GM19328 (cell line): Measurements from ENCODE around the gene LGR5.
"Not testable (repeated sequence)": the region's sequence is repeated elsewhere in the genome, so short reads cannot be mapped to it uniquely, and the experiment has no call there.

Experiments
- ATAC-seq: cut with Tn5 transposase; IDR thresholded peaks from one replicate; pipeline ENCODE4 v1.9.1; 2021; ENCODE audit warnings: mild to moderate bottlenecking, moderate library complexity; ENCODE audit not compliant: unreplicated experiment

LGR5 gene

GRCh38 chr12:71469258-71469750, 29.7 kb downstream of the LGR5 start:
- no peak for ATAC-seq

GRCh38 chr12:71472441-71472911, 32.9 kb downstream of the LGR5 start:
- no peak for ATAC-seq

- no peak for ATAC-seq
These were observed 35.2 kb downstream of the LGR5 start for GRCh38 chr12:71474791-71475190.

GRCh38 chr12:71475280-71475679, 35.7 kb downstream of the LGR5 start:
- ATAC-seq: no peak

- ATAC-seq: no peak
These were observed 36.9 kb downstream of the LGR5 start for GRCh38 chr12:71476513-71476912.

GRCh38 chr12:71477609-71478008, 38.0 kb downstream of the LGR5 start:
- ATAC-seq: no peak

- ATAC-seq: no peak
These were observed 38.7 kb downstream of the LGR5 start for GRCh38 chr12:71478270-71478669.

- no peak for ATAC-seq
These were observed 44.8 kb downstream of the LGR5 start for GRCh38 chr12:71484272-71484905.

- ATAC-seq: not testable (repeated sequence)
These were observed 51.2 kb downstream of the LGR5 start for GRCh38 chr12:71490844-71491243.

GRCh38 chr12:71492604-71493003, 53.0 kb downstream of the LGR5 start:
- no peak for ATAC-seq

GRCh38 chr12:71499834-71500233, 60.2 kb downstream of the LGR5 start:
- ATAC-seq: no peak

- ATAC-seq: no peak
These were observed 64.2 kb downstream of the LGR5 start for GRCh38 chr12:71503579-71504391.

GRCh38 chr12:71504476-71504875, 64.9 kb downstream of the LGR5 start:
- no peak for ATAC-seq

- ATAC-seq: no peak
These were observed 70.1 kb downstream of the LGR5 start for GRCh38 chr12:71509705-71510104.

GRCh38 chr12:71517145-71517846, 77.7 kb downstream of the LGR5 start:
- no peak for ATAC-seq

- no peak for ATAC-seq
These were observed 81.5 kb downstream of the LGR5 start for GRCh38 chr12:71521125-71521524.

- ATAC-seq: no peak
These were observed 85.0 kb downstream of the LGR5 start for GRCh38 chr12:71524626-71525025.

GRCh38 chr12:71533703-71534102, 94.1 kb downstream of the LGR5 start:
- no peak for ATAC-seq

GRCh38 chr12:71536279-71536938, 96.8 kb downstream of the LGR5 start:
- ATAC-seq: peak; percentile 51

GRCh38 chr12:71536939-71537622, 97.5 kb downstream of the LGR5 start:
- ATAC-seq: no peak
